KOPT-K1 (cell line): Measurements from ENCODE around the gene NR2F2.

Experiments
- H3K27ac ChIP-seq: fragments of 200-600 bp; sonication (generic); 2 replicates; pipeline ENCODE4 v1.5.1; 2016; ENCODE audit warnings: antibody characterized with exemption, mild to moderate bottlenecking, low read depth, low read length; ENCODE audit not compliant: poor library complexity, severe bottlenecking
- H3K36me3 ChIP-seq: fragments of 200-600 bp; sonication (generic); 2 replicates; pipeline ENCODE4 v1.5.1; 2017; ENCODE audit warnings: antibody characterized with exemption, mild to moderate bottlenecking, low read length, moderate library complexity; ENCODE audit not compliant: insufficient read depth
- H3K9me3 ChIP-seq: fragments of 200-600 bp; sonication (generic); 2 replicates; pipeline ENCODE4 v1.5.1; 2017; ENCODE audit warnings: antibody characterized with exemption, low read length, mild to moderate bottlenecking; ENCODE audit not compliant: insufficient read depth, poor library complexity, severe bottlenecking

The NR2F2 gene

DNA sequence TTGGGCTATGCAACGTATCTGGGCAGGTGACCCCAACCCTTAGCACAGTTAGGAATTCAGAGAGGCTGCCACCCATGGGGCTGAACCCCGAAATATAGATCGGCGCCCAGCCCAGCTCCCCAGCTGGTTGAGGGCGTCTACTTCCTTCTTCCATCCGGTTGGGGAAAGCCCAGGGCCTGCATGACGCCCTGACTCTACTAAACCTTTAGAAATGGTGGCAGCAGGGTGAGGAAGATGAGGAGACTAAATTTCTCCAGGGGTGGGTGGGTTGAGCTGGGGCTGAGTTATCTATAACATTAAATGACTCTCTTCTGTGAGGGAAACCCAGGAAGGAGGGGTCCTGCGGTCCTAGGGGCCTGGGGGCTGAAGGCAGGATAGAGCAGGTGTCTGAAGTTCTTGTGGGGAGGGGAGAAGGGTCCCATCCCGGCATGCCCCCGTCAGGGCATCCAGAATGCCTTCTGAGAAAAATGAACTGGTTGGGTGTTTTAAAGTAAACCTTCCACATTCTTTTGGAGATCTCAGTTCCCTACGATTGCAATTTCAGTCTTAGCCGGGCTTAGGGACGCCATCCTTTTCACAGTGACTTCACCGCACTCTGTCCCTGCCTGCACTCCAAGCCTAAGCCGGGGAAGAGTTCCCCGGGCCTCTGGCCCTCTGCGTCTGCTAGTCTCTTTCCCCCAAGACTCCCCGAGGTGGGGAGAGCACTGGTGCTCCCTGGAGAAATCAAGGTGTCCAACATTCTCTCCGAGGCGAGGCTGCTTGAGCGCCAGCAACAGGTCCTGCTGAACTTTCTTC, 28.5 kb downstream of the NR2F2 start:
- Histone ChIP-seq H3K9me3 (no peaks in the 10 kb centered on the region), H3K36me3 (no peaks in the 10 kb centered on the region), H3K27ac (no peak overlapping the region)

DNA sequence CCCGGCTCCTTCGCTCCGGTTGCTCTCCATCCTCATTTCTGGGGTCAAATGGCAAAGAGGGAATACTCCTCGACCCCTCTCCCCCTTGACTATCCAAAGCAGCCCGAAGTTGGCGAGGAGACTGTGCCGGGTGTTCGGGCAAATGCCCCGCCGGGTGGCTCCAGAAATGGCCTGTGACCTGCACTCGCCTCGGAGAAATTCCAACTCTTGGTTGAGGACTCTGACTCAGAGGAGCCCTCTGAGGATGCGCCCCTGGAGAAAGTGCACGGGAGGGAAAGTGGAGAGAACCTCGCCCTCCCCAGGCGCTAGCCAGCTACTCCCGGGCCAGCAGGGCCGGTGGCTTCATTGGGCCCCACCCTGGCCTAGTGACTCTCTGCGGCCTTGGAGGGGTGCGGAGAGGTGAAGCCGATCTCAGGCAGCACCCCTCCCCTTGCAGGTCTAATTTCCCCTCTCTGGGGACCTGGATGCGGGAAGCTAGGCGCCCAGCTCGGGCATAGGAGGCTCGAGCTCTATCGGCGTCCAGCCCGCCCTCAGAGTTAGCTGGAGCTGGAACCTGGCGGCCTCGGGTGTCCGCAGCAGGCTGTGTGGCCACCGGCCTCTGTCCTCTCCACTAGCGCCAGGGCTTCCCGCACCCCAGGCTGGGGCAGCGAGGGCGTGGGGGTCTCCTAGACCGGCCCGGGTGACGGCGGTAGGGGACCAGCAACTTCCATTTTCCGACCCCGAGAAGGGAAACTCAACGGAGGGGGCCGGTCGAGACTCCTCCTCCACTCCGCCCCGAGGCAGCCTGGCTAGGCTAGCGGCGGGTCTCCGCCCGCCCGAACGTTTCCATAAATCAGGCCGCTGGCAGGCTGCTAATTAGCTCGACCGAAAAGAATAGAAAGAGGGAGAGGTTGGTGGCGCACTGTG, 29.4 kb downstream of the NR2F2 start:
- Histone ChIP-seq H3K9me3 (no peaks in the 10 kb centered on the region), H3K36me3 (no peaks in the 10 kb centered on the region), H3K27ac (no peak overlapping the region)

DNA sequence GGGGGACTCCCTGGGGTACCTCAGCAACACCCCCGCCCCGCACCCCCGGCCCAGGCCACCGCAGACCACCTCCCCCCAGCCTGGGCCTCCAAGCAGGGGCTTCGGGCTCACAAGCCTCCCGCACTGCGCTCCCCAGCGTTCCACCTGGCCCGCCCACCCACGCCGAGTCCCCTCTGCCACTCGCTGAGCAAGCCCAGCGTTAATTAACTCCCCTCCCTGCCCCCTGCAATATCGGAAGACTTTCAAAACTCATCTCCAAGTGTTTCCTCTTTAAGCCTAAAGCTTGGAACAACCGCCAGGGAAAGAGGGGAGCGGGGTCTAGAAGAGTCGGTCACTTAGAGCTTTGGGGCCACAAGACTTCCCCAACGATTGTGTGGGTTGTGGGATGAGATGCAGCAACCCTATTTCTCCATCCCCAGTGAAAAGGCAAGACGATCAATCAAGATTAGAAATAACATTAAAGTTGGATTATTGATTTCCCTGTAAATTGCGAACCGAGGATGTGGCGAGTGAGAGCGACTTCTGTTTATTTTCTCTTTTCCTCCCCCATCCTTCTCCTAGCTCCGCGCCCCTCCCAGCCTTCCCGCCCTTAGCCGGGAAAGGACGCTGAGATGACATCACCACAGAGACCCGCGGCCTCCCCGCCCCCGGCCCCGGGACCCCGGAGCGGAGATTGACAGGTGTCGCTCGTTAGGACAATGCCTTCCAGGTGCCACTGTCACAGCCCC, 30.2 kb downstream of the NR2F2 start:
- H3K9me3 ChIP-seq: no peaks in the 10 kb centered on the region
- no peaks in the 10 kb centered on the region for H3K36me3 ChIP-seq
- H3K27ac ChIP-seq: no peak overlapping the region

DNA sequence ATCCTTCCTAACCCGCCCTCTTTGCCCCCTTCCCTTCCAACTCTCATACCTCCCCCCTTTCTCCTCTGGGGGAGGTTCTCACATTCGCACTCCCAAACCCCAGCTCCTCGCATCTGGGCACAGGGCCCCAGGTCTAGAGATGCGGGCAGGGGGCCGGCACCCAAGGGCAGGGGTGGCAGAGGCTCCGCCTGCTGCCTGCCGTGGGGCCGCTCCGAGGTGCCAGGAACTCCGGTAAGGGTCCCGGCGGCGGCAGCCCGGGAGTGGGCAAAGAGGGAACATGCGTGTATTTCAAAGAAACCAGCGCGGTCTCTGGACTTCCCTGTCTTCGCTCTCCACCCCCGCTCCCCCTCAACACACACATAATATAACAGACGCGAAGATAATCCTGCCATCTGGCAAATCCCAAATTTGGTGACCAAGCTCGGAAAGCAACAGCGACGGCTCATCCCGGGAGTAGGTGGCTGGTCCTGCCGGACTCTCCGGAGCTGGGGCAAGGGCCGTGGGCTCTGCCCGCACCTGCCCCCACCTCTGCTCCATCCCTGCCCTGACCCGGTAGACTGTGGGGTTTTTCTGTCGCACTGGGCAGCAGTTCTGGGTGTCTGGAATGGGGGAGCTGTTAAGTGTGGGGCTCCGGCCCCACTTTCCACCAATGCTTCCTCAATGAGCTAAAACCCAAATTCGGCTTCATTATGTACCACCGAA, 31.0 kb downstream of the NR2F2 start:
- Histone ChIP-seq H3K9me3 (no peaks in the 10 kb centered on the region), H3K36me3 (no peaks in the 10 kb centered on the region), H3K27ac (no peak overlapping the region)

DNA sequence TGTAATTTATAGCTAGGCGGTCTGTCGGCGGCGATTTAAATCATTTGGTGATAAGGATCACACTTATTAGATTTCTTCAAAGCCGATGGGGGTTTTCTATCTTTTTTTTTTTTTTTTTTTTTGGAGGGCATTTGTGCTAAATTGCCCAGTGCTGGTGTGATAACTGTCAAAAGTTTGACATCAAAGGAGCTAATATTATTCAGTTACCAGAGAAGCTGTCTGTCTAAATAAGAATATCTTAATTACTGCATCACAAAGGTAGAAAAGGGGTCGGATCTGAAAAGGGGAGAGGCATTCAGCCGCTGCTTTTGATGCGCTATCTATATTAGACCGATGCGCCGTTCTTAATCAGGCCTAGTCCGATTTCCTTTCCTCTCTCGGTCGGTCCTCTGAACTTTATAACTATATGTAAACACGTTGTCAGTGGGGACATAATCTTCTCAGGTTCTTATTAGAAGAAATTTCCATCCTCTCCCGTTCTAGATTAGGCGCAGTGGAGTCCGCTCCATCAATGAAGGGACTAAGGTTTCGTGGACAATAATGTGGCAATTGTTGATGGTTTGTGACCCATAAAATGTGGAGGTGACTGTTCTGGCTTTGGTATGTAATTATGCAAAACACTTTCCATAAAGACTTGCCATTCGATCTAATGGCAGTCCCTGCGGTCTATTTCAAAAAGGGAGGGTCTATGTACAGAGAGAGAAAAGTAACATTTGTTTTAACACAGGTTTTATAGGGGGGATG, 31.7 kb downstream of the NR2F2 start:
- Histone ChIP-seq H3K36me3 (no peaks in the 10 kb centered on the region), H3K9me3 (no peaks in the 10 kb centered on the region), H3K27ac (no peak overlapping the region)

- Histone ChIP-seq H3K36me3 (no peaks in the 10 kb centered on the region), H3K27ac (no peak overlapping the region), H3K9me3 (no peaks in the 10 kb centered on the region)
These were observed 32.5 kb downstream of the NR2F2 start for GRCh38 chr15:96362755-96363651.

DNA sequence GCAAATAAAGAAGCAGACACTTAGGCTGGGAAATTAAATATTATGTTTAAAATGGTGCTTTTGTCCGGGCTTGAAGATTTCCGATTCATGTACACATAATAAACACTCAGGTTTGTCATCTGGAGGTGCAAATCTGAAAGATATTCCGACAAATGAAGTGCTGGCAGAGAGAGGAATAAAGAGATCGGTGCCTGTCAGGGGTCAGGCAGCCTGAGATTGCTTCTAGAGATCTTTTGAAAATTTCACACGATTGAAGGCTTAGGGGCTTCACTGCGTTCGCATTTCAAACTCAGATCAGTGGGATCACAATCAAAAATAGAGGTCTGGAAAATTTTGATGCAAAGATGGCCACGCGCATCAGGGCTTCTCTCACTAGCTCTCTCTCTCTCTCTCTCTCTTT, 33.2 kb downstream of the NR2F2 start:
- H3K27ac ChIP-seq: no peak overlapping the region
- no peaks in the 10 kb centered on the region for H3K36me3 ChIP-seq
- no peaks in the 10 kb centered on the region for H3K9me3 ChIP-seq

DNA sequence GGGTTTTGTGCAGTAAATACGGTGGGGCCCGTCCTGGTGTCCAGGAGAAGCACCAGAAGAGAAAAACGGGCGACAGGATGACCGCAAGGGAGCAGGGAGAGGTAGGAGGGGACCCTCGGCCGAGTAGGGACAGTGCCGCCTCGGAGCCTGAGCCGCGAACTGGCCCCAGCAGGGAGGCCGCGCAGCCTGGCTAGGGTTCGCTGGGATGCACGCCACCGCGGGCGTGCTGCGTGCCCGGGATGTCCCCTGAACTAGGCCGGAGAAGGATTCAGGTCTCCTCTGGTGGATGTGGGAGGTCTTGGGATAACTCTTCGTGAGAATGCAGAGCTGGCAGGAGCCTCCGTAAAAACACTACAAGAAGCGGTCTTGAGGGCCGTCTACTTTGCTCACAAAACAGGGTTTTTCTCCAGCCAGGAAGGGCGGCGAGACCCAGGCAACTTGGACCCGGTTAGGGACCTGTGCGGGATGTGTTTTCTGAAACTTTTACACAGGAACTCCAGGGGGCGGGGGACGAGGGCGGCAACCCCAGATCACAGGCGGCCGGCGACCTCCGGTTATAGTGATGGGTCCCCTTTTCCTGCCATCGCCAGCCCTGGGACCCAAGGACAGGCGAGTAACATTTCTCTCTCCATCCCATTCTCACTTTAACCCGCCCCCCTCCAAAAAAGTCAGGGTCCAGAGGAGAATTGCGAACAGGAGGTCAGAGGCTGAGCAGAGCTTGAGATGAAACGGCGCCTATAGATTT, 35.5 kb downstream of the NR2F2 start:
- Histone ChIP-seq H3K9me3 (no peaks in the 10 kb centered on the region), H3K27ac (no peak overlapping the region), H3K36me3 (no peaks in the 10 kb centered on the region)

DNA sequence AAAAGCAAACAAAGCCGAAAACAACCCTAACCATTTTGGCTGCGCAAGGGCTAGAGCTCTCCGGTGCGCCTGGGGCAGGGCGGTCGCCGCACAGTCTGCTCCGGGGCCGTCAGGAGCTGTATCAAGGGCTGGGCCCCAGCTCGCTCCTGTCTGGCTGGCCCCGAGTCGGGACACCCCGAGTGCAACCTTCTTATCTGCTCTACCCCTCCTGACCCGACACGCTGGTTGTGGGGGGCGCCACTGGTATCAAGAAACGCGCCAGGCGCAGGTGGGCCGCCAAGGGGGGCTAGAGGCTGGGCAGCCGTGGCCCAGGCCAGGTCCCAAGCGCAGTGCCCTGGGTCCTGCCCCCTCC, 36.0 kb downstream of the NR2F2 start:
- no peaks in the 10 kb centered on the region for H3K9me3 ChIP-seq
- H3K36me3 ChIP-seq: no peaks in the 10 kb centered on the region
- no peak overlapping the region for H3K27ac ChIP-seq

DNA sequence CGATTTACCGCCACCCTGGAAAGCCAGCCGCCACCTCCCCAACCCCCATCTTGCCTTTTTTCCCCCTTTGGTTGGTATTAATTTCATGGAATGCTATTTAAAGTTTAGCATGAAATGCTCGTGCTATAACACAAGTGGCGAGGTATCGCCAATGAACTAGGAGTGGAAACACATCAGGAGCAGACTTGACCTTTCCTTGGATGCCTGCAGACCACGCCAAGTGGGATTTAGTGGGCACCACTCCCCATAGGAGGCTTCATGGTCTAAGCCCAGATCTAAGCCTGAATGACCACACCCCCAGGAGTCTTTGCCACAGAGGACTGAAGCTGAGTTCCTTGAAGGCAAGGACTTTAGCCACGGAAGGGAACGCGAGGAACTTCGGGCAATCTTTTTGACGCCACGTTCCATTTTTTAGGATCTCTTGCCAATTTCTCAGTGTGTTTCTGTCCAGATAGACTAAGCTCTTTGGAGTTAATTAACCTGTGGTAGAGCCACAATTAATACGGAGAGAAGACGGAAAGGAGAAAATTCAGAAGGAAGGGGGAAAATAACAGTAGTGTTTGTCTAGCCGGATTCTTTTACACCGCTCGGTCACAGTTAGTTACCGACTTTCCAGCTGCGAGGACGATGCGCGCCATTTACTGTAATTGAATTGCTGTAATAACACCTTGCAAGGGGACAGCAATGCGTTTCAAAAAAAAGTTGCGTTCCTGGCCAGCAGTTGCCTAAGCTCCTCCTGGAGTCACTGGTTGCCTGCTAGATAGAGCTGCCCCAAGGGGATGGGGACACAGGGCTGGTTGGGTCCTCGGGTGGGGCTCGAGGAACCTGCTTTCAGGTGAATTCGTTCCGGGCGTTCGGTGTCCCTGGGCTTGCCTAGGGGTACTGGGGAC, 37.1 kb downstream of the NR2F2 start:
- H3K9me3 ChIP-seq: no peaks in the 10 kb centered on the region
- H3K36me3 ChIP-seq: no peaks in the 10 kb centered on the region
- H3K27ac ChIP-seq: no peak overlapping the region

GRCh38 chr15:96369351-96369750, 38.9 kb downstream of the NR2F2 start:
- Histone ChIP-seq H3K36me3 (no peaks in the 10 kb centered on the region), H3K27ac (no peak overlapping the region), H3K9me3 (no peaks in the 10 kb centered on the region)
